Neural crest cell (in vitro differentiated cells): ENCODE results near the gene METAP1D. TPM values are rescaled to one million over a fixed set of nuclear protein-coding genes. Genes with fewer than 3 reads are reported as not detected.

Source experiments
- DNase-seq: peaks from one replicate; pipeline ENCODE4 v3.0.0; 2021; ENCODE audit warnings: low read depth, mixed read lengths, low spot score
- H3K27ac Mint-ChIP-seq: one replicate; pipeline ENCODE4 v1.8.0; 2021; ENCODE audit warnings: mild to moderate bottlenecking, mixed read lengths; ENCODE audit not compliant: unreplicated experiment
- H3K27me3 Mint-ChIP-seq: 2 replicates; pipeline ENCODE4 v1.8.0; 2021; ENCODE audit warnings: low read depth, mild to moderate bottlenecking, mixed read lengths
- H3K36me3 Mint-ChIP-seq: 2 replicates; pipeline ENCODE4 v1.8.0; 2021; ENCODE audit warnings: low read depth, mild to moderate bottlenecking, mixed read lengths
- H3K4me1 Mint-ChIP-seq: 2 replicates; pipeline ENCODE4 v1.8.0; 2021; ENCODE audit warnings: mixed read lengths
- H3K4me3 Mint-ChIP-seq: one replicate; pipeline ENCODE4 v1.8.0; 2021; ENCODE audit warnings: mild to moderate bottlenecking, mixed read lengths
- H3K9me3 Mint-ChIP-seq: 2 replicates; pipeline ENCODE4 v1.8.0; 2021; ENCODE audit warnings: mixed read lengths
- CTCF ChIP-seq: fragments of 200-600 bp; sonication (generic); conservative IDR thresholded peaks from 2 replicates; pipeline ENCODE4 v1.5.0; 2021; ENCODE audit warnings: antibody characterized with exemption, mild to moderate bottlenecking
- total RNA-seq: library from RNA; stranded (reverse); gene quantifications from 2 replicates; pipeline ENCODE4 v1.2.1, GENCODE V29; 2021

The METAP1D gene
- total RNA-seq, 1 donor from 2014 or later = 11.0 TPM

DNA sequence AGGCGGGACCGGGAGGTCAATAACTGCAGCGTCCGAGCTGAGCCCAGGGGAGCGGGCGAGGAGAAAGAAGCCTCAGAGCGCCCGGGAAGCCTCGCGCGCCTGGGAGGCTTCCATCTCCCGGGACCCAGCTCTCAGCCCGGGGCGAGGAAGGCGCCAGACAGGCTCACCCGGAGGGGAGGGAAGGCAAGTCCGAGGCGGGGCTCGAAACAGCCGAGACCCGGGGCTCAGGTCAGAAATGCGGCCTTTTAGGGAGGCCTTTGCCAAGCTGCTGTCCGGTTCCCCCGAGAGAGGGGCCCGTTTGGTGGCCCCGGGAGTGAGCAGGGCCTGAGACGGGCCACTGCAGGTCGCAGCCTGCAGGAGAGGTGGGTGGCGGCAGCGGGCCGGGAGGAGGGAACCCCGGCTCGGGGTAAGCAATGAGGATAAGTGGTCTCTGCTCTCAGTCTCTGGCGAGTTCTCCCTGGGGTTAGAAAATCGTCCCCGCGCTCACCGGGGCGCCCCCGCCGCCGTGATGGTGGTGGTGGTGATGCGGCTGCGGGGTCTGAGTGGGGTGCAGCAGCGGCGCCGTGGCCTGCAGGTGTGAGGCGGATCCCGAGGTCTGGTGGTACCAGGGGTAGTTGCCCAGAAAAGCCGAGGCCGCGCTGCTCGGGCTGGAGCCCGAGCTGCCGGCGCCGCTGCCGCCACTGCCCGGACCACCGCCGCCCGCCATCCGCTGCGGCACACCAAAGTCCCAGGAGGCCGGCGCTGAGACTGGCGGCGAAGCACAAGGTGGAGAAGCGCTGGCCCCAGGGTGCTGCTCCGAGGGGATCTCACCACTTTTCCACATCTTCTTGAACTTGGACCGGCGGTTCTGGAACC is 100.6 kb downstream of the METAP1D start:
- Mint-ChIP-seq H3K9me3 (no peaks in the 10 kb centered on the region), H3K27me3 (peaks cover 96% of the 10 kb centered on the region), H3K4me1 (peaks cover 48% of the 10 kb centered on the region), H3K36me3 (peaks cover 4% of the 10 kb centered on the region), H3K27ac (no peak overlapping the region), H3K4me3 (peak overlapping the region; percentile 90)
- DNase-seq = peak; percentile 43
- TF ChIP-seq CTCF = no peak

- no peaks in the 10 kb centered on the region for H3K9me3 Mint-ChIP-seq
- peak; percentile 10 for DNase-seq
- peaks cover 96% of the 10 kb centered on the region for H3K27me3 Mint-ChIP-seq
- peak overlapping the region; percentile 64 for H3K27ac Mint-ChIP-seq
- H3K36me3 Mint-ChIP-seq = peaks cover 4% of the 10 kb centered on the region
- no peak for TF ChIP-seq CTCF
- peaks cover 48% of the 10 kb centered on the region for H3K4me1 Mint-ChIP-seq
- peak overlapping the region; percentile 90 for H3K4me3 Mint-ChIP-seq
These were observed 101.4 kb downstream of the METAP1D start for GRCh38 chr2:172100935-172101820.

DNA sequence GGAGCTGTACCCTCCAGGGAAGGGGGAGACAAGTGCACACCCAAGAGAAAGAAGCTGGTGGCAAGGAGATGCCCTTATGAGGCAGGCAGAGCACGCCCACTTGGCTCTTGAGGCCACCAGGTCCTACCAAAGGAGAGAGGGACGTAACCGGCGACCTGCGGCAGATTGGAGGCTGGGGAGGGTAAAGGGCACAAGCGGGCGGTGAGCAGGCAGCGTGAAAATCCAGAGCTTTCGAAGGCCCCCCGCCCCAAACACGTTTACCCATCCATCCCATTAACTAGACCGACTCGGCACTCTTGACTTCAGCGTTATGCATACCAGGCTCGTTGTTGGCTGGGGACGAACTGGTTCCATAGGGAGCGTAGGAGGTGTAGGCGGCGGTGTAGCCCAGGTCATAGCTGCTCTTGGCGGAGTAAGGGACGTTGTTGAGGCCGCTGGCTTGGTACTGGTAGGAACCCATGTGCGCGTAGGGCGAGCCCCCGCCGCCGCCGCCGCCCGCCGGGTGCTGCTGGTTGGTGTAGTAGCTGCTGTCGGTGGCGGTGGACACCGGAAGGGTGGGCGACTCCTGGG is 102.2 kb downstream of the METAP1D start:
- peak; percentile 16 for DNase-seq

GRCh38 chr2:172102391-172103359 is 102.9 kb downstream of the METAP1D start, which contains the start of gene DLX2:
TSS of gene DLX2 (minus strand) at chr2:172102900. CDS start at chr2:172102538, 362 bp downstream.
- peaks cover 96% of the 10 kb centered on the region for H3K27me3 Mint-ChIP-seq
- peak within 1 kb of the TSS; percentile 77 for H3K27ac Mint-ChIP-seq
- H3K4me3 Mint-ChIP-seq = peak within 1 kb of the TSS; percentile 90
- peak; percentile 85 for DNase-seq
- H3K9me3 Mint-ChIP-seq = no peaks in the 10 kb centered on the region
- H3K4me1 Mint-ChIP-seq = peaks cover 44% of the 10 kb centered on the region
- H3K36me3 Mint-ChIP-seq = peaks cover 4% of the 10 kb centered on the region
- no peak for TF ChIP-seq CTCF

More for the DNA sequence above, 102.2 kb downstream of the METAP1D start:
- peaks cover 48% of the 10 kb centered on the region for H3K4me1 Mint-ChIP-seq
- peaks cover 97% of the 10 kb centered on the region for H3K27me3 Mint-ChIP-seq
- peak overlapping the region; percentile 77 for H3K27ac Mint-ChIP-seq
- no peaks in the 10 kb centered on the region for H3K9me3 Mint-ChIP-seq
- peak overlapping the region; percentile 90 for H3K4me3 Mint-ChIP-seq
- peaks cover 4% of the 10 kb centered on the region for H3K36me3 Mint-ChIP-seq
- TF ChIP-seq CTCF = no peak
